GM12878 (cell line): Measurements from ENCODE around the gene PLA2G6. TPM values are rescaled to one million over a fixed set of nuclear protein-coding genes. Genes with fewer than 3 reads are reported as not detected.

Experiments
- ATAC-seq: fragments of 200-7000 bp; cut with Tn5 transposase; 3 replicates; pipeline ENCODE4 v1.9.1; 2020; ENCODE audit warnings: mild to moderate bottlenecking, moderate library complexity
- BruUV-seq: library from RNA; stranded (reverse); fragments of 400-500 nt; replicated peaks from 2 replicates; lab custom pipeline; 2021; lab: Mats Ljungman, UMichigan
- CTCF ChIA-PET: fragments of 300-600 bp; sonication (Branson Sonifier 250); formaldehyde crosslinking; extraction: SDS; loops from one replicate; lab custom pipeline; 2021; ENCODE audit warnings: inconsistent platforms; lab: Yijun Ruan, JAX
- POLR2A ChIA-PET: fragments of 350-600 bp; formaldehyde crosslinking; extraction: SDS; loops from one replicate; lab custom pipeline; 2021; ENCODE audit warnings: inconsistent platforms; lab: Charles Lee
- RAD21 ChIA-PET: fragments of 300-600 bp; sonication (Branson Sonifier 250); formaldehyde crosslinking; loops from one replicate; lab custom pipeline; 2023; ENCODE audit warnings: antibody characterized with exemption; ENCODE audit not compliant: unreplicated experiment; lab: Charles Lee
- SMC1A ChIA-PET: fragments of 300-600 bp; sonication (Branson Sonifier 250); formaldehyde crosslinking; loops from one replicate; lab custom pipeline; 2023; ENCODE audit not compliant: unreplicated experiment, uncharacterized antibody; lab: Charles Lee
- DNase-seq: peaks from one replicate; pipeline ENCODE4 v3.0.0-alpha.2; 2011; ENCODE audit warnings: low read depth, low spot score
- FAIRE-seq: peaks from 3 replicates; lab custom pipeline; 2011; peaks lifted over from hg19 to GRCh38; lab: Jason Lieb, UNC
- H2AFZ ChIP-seq: 2 replicates; pipeline ENCODE4 v1.6.0; 2011; ENCODE audit warnings: low read depth, low read length, control low read depth; ENCODE audit not compliant: control insufficient read depth
- H3K27ac ChIP-seq: 2 replicates; pipeline ENCODE4 v1.5.1; 2011; ENCODE audit warnings: control low read depth; ENCODE audit not compliant: control insufficient read depth, insufficient read depth
- H3K27me3 ChIP-seq, 2 experiments: replicated peaks in 1 of 2; 2 replicates each; pipeline versions ENCODE4 v1.6.0 to v1.6.1; 2011; ENCODE audit warnings: low read length in 1 of 2; ENCODE audit not compliant: control insufficient read depth in 2 of 2, insufficient read depth in 2 of 2
- H3K36me3 ChIP-seq, 2 experiments: 2 replicates each; pipeline ENCODE4 v1.5.1; 2011; ENCODE audit warnings: low read length in 1 of 2; ENCODE audit not compliant: control insufficient read depth in 2 of 2, insufficient read depth in 2 of 2
- H3K4me1 ChIP-seq: 2 replicates; pipeline ENCODE4 v1.6.1; 2011; ENCODE audit warnings: mild to moderate bottlenecking, low read length, moderate library complexity, mixed read lengths; ENCODE audit not compliant: control insufficient read depth, insufficient read depth
- H3K4me2 ChIP-seq: 2 replicates; pipeline ENCODE4 v1.6.0; 2011; ENCODE audit warnings: control low read depth; ENCODE audit not compliant: control insufficient read depth, insufficient read depth
- H3K4me3 ChIP-seq: fragments of 200-600 bp; sonication (generic); 2 replicates; pipeline ENCODE4 v1.5.1; 2016
- H3K79me2 ChIP-seq: 2 replicates; pipeline ENCODE4 v1.6.0; 2011; ENCODE audit warnings: low read length; ENCODE audit not compliant: control insufficient read depth, insufficient read depth
- H3K9ac ChIP-seq: 2 replicates; pipeline ENCODE4 v1.8.0; 2011; ENCODE audit warnings: low read length, control low read depth, mixed read lengths; ENCODE audit not compliant: control insufficient read depth, insufficient read depth
- H3K9me3 ChIP-seq: replicated peaks from 3 replicates; pipeline ENCODE4 v1.5.1; 2011; ENCODE audit warnings: mild to moderate bottlenecking, low read length; ENCODE audit not compliant: control insufficient read depth, insufficient read depth
- H4K20me1 ChIP-seq: 2 replicates; pipeline ENCODE4 v1.6.0; 2011; ENCODE audit not compliant: control insufficient read depth, insufficient read depth
- ATF7 ChIP-seq: fragments of 450-650 bp; IDR thresholded peaks from 2 replicates; pipeline ENCODE4 v1.6.1; 2016; ENCODE audit warnings: low read depth, mild to moderate bottlenecking
- DPF2 ChIP-seq: fragments of 450-650 bp; IDR thresholded peaks from 2 replicates; pipeline ENCODE4 v1.6.1; 2017; ENCODE audit warnings: mild to moderate bottlenecking
- MEF2B ChIP-seq: fragments of 450-650 bp; IDR thresholded peaks from 2 replicates; pipeline ENCODE4 v1.6.1; 2018; ENCODE audit warnings: mild to moderate bottlenecking, moderate library complexity; ENCODE audit not compliant: partially characterized antibody, poor library complexity, severe bottlenecking
- MTA2 ChIP-seq: fragments of 450-650 bp; IDR thresholded peaks from 2 replicates; pipeline ENCODE4 v1.6.1; 2016; ENCODE audit warnings: low read depth, mild to moderate bottlenecking, moderate library complexity
- TAF1 ChIP-seq: IDR thresholded peaks from 2 replicates; pipeline ENCODE4 v1.6.1; 2011; ENCODE audit warnings: mild to moderate bottlenecking, low read depth, low read length, borderline replicate concordance
- WGBS: methylation state at CpG from one replicate; pipeline ENCODE4 v1.1.6; 2016; ENCODE audit warnings: low lambda C conversion rate; ENCODE audit not compliant: insufficient replicate concordance, insufficient coverage; ENCODE audit errors: missing lambda C conversion rate; 5-methylcytosine and 5-hydroxymethylcytosine counted together
- in situ Hi-C: fragments of 300-500 bp; cut with MboI; formaldehyde crosslinking; loops from 9 replicates; pipeline ENCODE4 v1.14.3; 2018; ENCODE audit warnings: mixed read lengths
- intact Hi-C: fragments of 100-400 bp; cut with micrococcal nuclease; formaldehyde crosslinking; loops from one replicate; pipeline ENCODE4 v1.14.2; 2022; ENCODE audit not compliant: unreplicated experiment
- polyA plus RNA-seq, 11 experiments: library from polyadenylated mRNA; depleted of rRNA in 4 of 11; unstranded in 6 of 11; stranded (reverse) in 5 of 11; fragments of >200 nt; fragmentation: Nextera tagmentation in 4 of 11; fragmentation: Illumina TruSeq in 1 of 11; extraction: Ambion mirVana in 4 of 11; extraction: Trizol in 1 of 11; gene quantifications; 1 replicate in 1 of 11; 2 replicates in 10 of 11; pipeline versions ENCODE4 v1.2.1 to v1.2.3, GENCODE V29; 2011 to 2016; ENCODE audit warnings: inconsistent platforms in 2 of 11, missing spikeins in 2 of 11, low read depth in 1 of 11
- total RNA-seq, 4 experiments: library from RNA; depleted of rRNA in 3 of 4; stranded (reverse); fragments of >200 nt in 3 of 4; fragmentation: Illumina TruSeq in 1 of 4; extraction: Trizol in 1 of 4; gene quantifications; 2 replicates each; pipeline versions ENCODE4 v1.2.1 to v1.2.3, GENCODE V29; 2013 to 2021
- TF ChIP-seq, protein P1 (sequence below): fragments of 450-650 bp; IDR thresholded peaks from 2 replicates; pipeline ENCODE4 v1.6.1; 2018; ENCODE audit warnings: mild to moderate bottlenecking, low read depth, moderate library complexity; ENCODE audit not compliant: partially characterized antibody

PLA2G6 gene
- total and polyA plus RNA-seq, 10 of the 15 experiments (the other 5 are each of a cell fraction or from before 2014, with no cell fraction given), result 0.15 to 42.2 (median 15.8) TPM

DNA sequence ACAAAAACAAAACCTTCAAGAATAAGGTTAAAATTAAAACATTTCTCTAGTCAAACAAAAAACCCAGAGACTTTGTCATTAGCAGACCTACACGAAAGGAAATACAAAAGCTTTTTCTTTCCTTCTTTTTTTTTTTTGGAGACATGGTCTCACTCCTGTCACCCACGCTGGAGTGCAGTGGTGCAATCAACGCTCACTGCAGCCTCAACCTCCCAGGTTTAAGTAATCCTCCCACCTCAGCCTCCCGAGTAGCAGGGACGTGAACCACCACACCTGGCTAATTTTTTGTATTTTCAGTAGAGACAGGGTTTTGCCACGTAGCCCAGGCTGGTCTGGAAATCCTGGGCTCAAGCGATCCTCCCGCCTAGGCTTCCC lies 30.5 kb downstream of the PLA2G6 start:
- no peak for FAIRE-seq
- Histone ChIP-seq H3K27me3 (no peaks in the 10 kb centered on the region), H3K4me1 (peaks cover 8% of the 10 kb centered on the region), H3K36me3 (no peaks in the 10 kb centered on the region), H3K9ac (no peak overlapping the region), H3K4me2 (0 out of 2 replicates have a peak overlapping the region, but pooled peaks have one; percentile 7), H3K79me2 (no peaks in the 10 kb centered on the region), H3K9me3 (no peaks in the 10 kb centered on the region), H3K4me3 (no peak overlapping the region), H4K20me1 (no peaks in the 10 kb centered on the region), H2AFZ (no peak overlapping the region), H3K27ac (no peak overlapping the region)
- ATAC-seq, result no peak
- 62% methylated on average over 7 of the region's 8 CpGs for WGBS
- ChIA-PET CTCF (interaction anchor here (1.0 to 1.4 kb wide), 3 partner anchors 55 to 99 kb away, joined by 3 to 4 read pairs (median 3); no protein-coding TSS in a partner anchor), RAD21 (interaction anchor here (0.9 kb wide), 1 partner anchor 53 kb away, joined by 5 read pairs; no protein-coding TSS in a partner anchor), SMC1A (interaction anchor here (0.9 to 2.1 kb wide), 3 partner anchors 32 to 79 kb away, joined by 3 to 6 read pairs (median 3); no protein-coding TSS in a partner anchor), POLR2A (interaction anchor here (1.0 kb wide), 2 partner anchors 10 to 25 kb away, joined by 3 read pairs; no protein-coding TSS in a partner anchor)
- in situ Hi-C loops (no loop called here), intact Hi-C loops (no loop called here)
- no TSS peak for BruUV-seq
- no peak for DNase-seq
- no peak for TF ChIP-seq ATF7
- no peak for TF ChIP-seq MTA2
- TF ChIP-seq DPF2, result no peak
- TF ChIP-seq MEF2B, result no peak
- TF ChIP-seq, protein P1, sequence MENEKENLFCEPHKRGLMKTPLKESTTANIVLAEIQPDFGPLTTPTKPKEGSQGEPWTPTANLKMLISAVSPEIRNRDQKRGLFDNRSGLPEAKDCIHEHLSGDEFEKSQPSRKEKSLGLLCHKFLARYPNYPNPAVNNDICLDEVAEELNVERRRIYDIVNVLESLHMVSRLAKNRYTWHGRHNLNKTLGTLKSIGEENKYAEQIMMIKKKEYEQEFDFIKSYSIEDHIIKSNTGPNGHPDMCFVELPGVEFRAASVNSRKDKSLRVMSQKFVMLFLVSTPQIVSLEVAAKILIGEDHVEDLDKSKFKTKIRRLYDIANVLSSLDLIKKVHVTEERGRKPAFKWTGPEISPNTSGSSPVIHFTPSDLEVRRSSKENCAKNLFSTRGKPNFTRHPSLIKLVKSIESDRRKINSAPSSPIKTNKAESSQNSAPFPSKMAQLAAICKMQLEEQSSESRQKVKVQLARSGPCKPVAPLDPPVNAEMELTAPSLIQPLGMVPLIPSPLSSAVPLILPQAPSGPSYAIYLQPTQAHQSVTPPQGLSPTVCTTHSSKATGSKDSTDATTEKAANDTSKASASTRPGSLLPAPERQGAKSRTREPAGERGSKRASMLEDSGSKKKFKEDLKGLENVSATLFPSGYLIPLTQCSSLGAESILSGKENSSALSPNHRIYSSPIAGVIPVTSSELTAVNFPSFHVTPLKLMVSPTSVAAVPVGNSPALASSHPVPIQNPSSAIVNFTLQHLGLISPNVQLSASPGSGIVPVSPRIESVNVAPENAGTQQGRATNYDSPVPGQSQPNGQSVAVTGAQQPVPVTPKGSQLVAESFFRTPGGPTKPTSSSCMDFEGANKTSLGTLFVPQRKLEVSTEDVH, result no peak
- no peak for TF ChIP-seq TAF1
